Activated CD8-positive, alpha-beta T cell treated with anti-CD3 and anti-CD28 coated beads, Interleukin-2, amount 10 ng/mL, durations not matched to agents 7 days and 5 days (primary cell): ENCODE measurements around the gene TES. TPM values are rescaled to one million over a fixed set of nuclear protein-coding genes. Genes with fewer than 3 reads are reported as not detected.

Experiments used
- ATAC-seq: fragments of 150-1000 bp; cut with Tn5 transposase; one replicate; pipeline ENCODE4 v1.10.0; 2021; ENCODE audit warnings: moderate library complexity
- CTCF ChIA-PET: fragments of 350-600 bp; sonication (Branson Sonifier 250); formaldehyde crosslinking; loops from one replicate; lab custom pipeline; 2021; ENCODE audit warnings: antibody characterized with exemption; lab: Charles Lee
- POLR2A ChIA-PET: fragments of 350-600 bp; sonication (Branson Sonifier 250); formaldehyde crosslinking; loops from one replicate; lab custom pipeline; 2021; ENCODE audit warnings: antibody characterized with exemption; lab: Charles Lee
- DNase-seq: peaks from one replicate; pipeline ENCODE4 v3.0.0-alpha.2; 2020
- H3K27ac Mint-ChIP-seq: one replicate; pipeline ENCODE4 v1.8.0; 2021; ENCODE audit warnings: mild to moderate bottlenecking, mixed read lengths
- H3K27me3 Mint-ChIP-seq: one replicate; pipeline ENCODE4 v1.8.0; 2021; ENCODE audit warnings: low read depth, mixed read lengths
- H3K36me3 Mint-ChIP-seq: one replicate; pipeline ENCODE4 v1.8.0; 2021; ENCODE audit warnings: low read depth, mixed read lengths
- H3K4me1 Mint-ChIP-seq: one replicate; pipeline ENCODE4 v1.8.0; 2021; ENCODE audit warnings: low read depth, mixed read lengths
- H3K4me3 Mint-ChIP-seq: one replicate; pipeline ENCODE4 v1.8.0; 2021; ENCODE audit warnings: mild to moderate bottlenecking, mixed read lengths
- H3K9me3 Mint-ChIP-seq: one replicate; pipeline ENCODE4 v1.8.0; 2022; ENCODE audit warnings: mixed read lengths; ENCODE audit not compliant: insufficient read depth
- total RNA-seq, 2 experiments: library from RNA; stranded (reverse); gene quantifications; one replicate each; pipeline ENCODE4 v1.2.3, GENCODE V29; 2021

Gene TES
- total RNA-seq, 2 experiments from 2014 or later: 110 to 112 TPM

GRCh38 chr7:116265881-116266280, 55.5 kb downstream of the TES start:
- DNase-seq: no peak
- Mint-ChIP-seq H3K9me3 (no peaks in the 10 kb centered on the region), H3K4me3 (no peak overlapping the region), H3K36me3 (no peaks in the 10 kb centered on the region), H3K27ac (no peak overlapping the region), H3K4me1 (no peaks in the 10 kb centered on the region), H3K27me3 (peaks cover 29% of the 10 kb centered on the region)
- CTCF ChIA-PET: interaction anchor here (1.3 kb wide), 1 partner anchor 86 kb away, joined by 3 read pairs; no protein-coding TSS in a partner anchor
- POLR2A ChIA-PET: no interaction called here
- no peak for ATAC-seq

DNA sequence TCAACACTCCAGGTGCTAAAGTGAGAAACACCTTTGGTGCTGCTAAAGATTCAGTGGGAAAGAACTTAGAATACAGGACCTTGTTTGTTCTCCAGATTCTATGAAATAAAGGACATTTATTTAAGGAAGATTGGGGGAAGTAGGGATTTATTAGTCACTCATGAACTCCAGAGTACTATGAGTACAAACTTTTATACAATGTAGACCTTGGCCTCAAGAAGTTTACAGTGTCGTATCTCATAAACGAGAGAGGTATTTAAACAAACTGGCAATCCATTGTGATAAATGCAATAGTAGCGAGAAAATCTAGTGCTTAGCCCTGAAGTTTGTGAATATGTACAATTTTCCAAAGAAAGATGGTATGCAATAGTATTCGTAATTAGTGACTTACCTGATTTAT, 59.1 kb downstream of the TES start:
- peaks cover 34% of the 10 kb centered on the region for H3K27me3 Mint-ChIP-seq
- no peak overlapping the region for H3K4me3 Mint-ChIP-seq
- ChIA-PET CTCF (no interaction called here), POLR2A (no interaction called here)
- no peak overlapping the region for H3K27ac Mint-ChIP-seq
- DNase-seq (no peak), ATAC-seq (no peak)
- no peaks in the 10 kb centered on the region for H3K36me3 Mint-ChIP-seq
- H3K9me3 Mint-ChIP-seq: no peaks in the 10 kb centered on the region
- H3K4me1 Mint-ChIP-seq: no peaks in the 10 kb centered on the region

DNA sequence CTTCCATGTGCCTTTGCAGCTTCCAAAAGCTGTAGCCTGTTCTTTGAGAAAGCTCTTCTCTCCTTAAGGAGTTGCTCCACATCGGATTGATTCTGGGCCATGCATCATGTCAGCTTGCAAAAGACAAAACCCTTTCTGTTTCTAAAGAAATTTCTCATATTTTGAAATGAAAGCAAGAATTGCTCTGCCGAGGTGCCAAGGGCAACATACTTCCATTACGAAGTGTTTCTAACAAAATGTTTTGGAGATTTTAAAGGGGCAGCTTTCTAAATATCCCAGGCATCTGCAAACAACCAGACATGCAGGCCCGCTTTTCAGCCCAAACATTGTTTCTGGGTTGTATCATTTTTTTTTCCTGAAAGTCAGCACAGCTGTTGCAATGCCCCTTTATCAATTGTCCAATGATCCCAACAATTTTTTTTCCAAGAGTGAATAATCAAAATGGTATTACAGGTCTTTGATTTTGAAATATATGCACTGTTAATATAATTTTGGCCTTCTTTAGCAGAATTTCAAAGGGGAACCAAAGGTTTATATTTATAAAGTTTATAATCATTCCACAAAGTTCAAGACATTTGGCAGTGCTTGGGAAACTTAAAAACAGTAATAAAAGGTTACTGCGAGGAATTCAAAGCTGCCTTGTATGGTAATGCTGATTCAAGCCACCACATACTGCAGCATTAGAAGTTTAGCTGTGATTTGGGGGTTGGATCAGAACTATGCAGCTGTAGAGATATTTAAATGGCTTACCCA, 61.0 kb downstream of the TES start:
- no peaks in the 10 kb centered on the region for H3K9me3 Mint-ChIP-seq
- CTCF ChIA-PET: interaction anchor here (1.2 to 1.4 kb wide), 3 partner anchors 12 to 321 kb away, joined by 4 read pairs; no protein-coding TSS in a partner anchor
- no peak for ATAC-seq
- peaks cover 36% of the 10 kb centered on the region for H3K27me3 Mint-ChIP-seq
- no peaks in the 10 kb centered on the region for H3K4me1 Mint-ChIP-seq
- no peak overlapping the region for H3K27ac Mint-ChIP-seq
- no peak overlapping the region for H3K4me3 Mint-ChIP-seq
- DNase-seq: no peak
- POLR2A ChIA-PET: no interaction called here
- H3K36me3 Mint-ChIP-seq: no peaks in the 10 kb centered on the region

DNA sequence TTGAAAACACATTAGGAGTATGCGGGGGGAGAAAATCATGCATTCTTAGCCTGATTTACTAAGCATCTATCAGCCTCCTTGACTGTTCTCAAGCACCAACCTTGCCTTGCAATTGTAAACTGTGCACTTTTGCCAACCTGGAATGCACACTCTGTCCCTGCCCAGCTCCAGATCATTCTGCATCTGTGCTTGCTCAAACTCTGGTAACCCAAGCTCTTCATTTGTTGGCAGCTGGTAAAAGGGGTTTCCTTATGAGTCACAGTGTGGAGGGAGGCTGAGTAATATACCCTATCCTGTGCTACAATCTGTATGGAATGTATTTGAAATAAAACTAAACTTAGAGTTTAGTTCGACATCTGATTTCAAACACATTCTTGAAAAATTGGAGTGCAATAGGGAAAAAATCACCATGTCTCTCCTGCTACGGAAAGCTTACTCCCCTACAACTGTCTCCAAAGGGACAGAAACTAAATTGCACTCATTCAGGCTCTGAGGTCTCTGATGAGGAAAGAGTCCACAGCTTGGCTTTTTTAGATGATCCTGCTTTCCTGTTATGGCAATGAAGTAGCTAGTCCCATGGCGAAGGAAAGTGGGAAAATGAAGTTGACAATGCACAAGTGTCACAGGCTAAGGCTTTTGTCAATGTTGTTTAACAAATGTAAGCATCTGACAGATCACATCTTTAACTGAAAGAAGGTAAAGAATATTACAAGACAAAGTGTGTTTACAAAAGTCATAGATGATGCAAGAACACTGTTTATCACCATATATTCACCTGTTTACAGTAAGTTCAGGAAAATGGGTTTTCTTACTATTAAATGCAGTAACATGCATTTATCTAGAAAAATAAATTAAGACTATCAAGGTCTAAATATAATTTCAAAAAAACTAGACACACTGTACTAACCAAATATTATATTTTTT, 61.9 kb downstream of the TES start:
- H3K36me3 Mint-ChIP-seq: no peaks in the 10 kb centered on the region
- ATAC-seq (no peak), DNase-seq (no peak)
- H3K27me3 Mint-ChIP-seq: peaks cover 40% of the 10 kb centered on the region
- no peaks in the 10 kb centered on the region for H3K4me1 Mint-ChIP-seq
- CTCF ChIA-PET: interaction anchor here (0.7 to 1.4 kb wide), 3 partner anchors 13 to 318 kb away, joined by 3 to 4 read pairs (median 4); no protein-coding TSS in a partner anchor
- H3K4me3 Mint-ChIP-seq: no peak overlapping the region
- H3K9me3 Mint-ChIP-seq: no peaks in the 10 kb centered on the region
- POLR2A ChIA-PET: no interaction called here
- H3K27ac Mint-ChIP-seq: no peak overlapping the region

DNA sequence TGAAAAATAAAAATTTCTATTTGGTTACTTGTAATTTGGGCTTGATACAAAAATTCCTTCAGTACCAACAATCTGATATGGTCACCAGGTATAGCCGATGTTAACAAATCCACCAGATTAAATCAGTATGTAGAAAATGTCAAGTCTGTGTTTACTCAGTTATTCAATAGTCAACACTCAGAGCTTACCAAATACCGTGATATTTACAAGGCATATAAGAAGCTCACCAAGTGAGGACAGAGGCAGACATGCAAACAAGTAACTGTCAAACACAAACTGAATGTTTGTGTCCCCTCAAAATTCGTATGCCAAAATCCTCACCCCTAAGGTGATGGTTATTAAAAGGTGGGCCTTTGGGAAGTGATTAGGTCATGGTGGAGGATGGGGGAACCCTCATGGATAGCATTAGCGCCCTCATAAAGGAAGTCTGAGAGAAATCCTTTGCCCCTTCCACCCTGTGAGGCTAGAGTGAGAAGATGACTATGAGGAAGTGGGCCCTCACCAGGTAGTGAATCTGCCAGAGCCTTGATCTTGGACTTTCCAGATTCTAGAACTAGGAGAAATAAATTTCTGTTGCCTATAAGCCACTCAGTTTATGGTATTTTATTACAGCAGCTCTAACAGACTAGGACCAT, 63.1 kb downstream of the TES start:
- no peaks in the 10 kb centered on the region for H3K9me3 Mint-ChIP-seq
- H3K27ac Mint-ChIP-seq: no peak overlapping the region
- no peak overlapping the region for H3K4me3 Mint-ChIP-seq
- ATAC-seq (no peak), DNase-seq (no peak)
- no peaks in the 10 kb centered on the region for H3K36me3 Mint-ChIP-seq
- ChIA-PET CTCF (no interaction called here), POLR2A (no interaction called here)
- H3K4me1 Mint-ChIP-seq: no peaks in the 10 kb centered on the region
- H3K27me3 Mint-ChIP-seq: peaks cover 42% of the 10 kb centered on the region

- ChIA-PET CTCF (no interaction called here), POLR2A (no interaction called here)
- H3K4me1 Mint-ChIP-seq: no peaks in the 10 kb centered on the region
- no peak overlapping the region for H3K27ac Mint-ChIP-seq
- no peaks in the 10 kb centered on the region for H3K9me3 Mint-ChIP-seq
- H3K27me3 Mint-ChIP-seq: peaks cover 39% of the 10 kb centered on the region
- ATAC-seq (no peak), DNase-seq (no peak)
- H3K36me3 Mint-ChIP-seq: no peaks in the 10 kb centered on the region
- no peak overlapping the region for H3K4me3 Mint-ChIP-seq
Observed at GRCh38 chr7:116273918-116274301, 63.6 kb downstream of the TES start.

GRCh38 chr7:116277070-116277469, 66.7 kb downstream of the TES start:
- Mint-ChIP-seq H3K9me3 (no peaks in the 10 kb centered on the region), H3K4me1 (no peaks in the 10 kb centered on the region), H3K36me3 (no peaks in the 10 kb centered on the region), H3K4me3 (no peak overlapping the region), H3K27me3 (peaks cover 37% of the 10 kb centered on the region), H3K27ac (no peak overlapping the region)
- ChIA-PET POLR2A (no interaction called here), CTCF (no interaction called here)
- ATAC-seq (no peak), DNase-seq (no peak)

GRCh38 chr7:116279217-116279616, 68.9 kb downstream of the TES start:
- POLR2A ChIA-PET: no interaction called here
- no peaks in the 10 kb centered on the region for H3K36me3 Mint-ChIP-seq

GRCh38 chr7:116280803-116281202, 70.5 kb downstream of the TES start:
- Mint-ChIP-seq H3K27me3 (peaks cover 22% of the 10 kb centered on the region), H3K4me3 (no peak overlapping the region), H3K9me3 (no peaks in the 10 kb centered on the region), H3K36me3 (no peaks in the 10 kb centered on the region), H3K4me1 (no peaks in the 10 kb centered on the region), H3K27ac (no peak overlapping the region)
- ATAC-seq: no peak
- ChIA-PET POLR2A (no interaction called here), CTCF (no interaction called here)
- no peak for DNase-seq

More at GRCh38 chr7:116279217-116279616, 68.9 kb downstream of the TES start:
- no peaks in the 10 kb centered on the region for H3K4me1 Mint-ChIP-seq
- H3K9me3 Mint-ChIP-seq: no peaks in the 10 kb centered on the region
- CTCF ChIA-PET: no interaction called here
- DNase-seq (no peak), ATAC-seq (no peak)
- no peak overlapping the region for H3K4me3 Mint-ChIP-seq
- peaks cover 29% of the 10 kb centered on the region for H3K27me3 Mint-ChIP-seq
- no peak overlapping the region for H3K27ac Mint-ChIP-seq

- no peaks in the 10 kb centered on the region for H3K4me1 Mint-ChIP-seq
- DNase-seq (no peak), ATAC-seq (no peak)
- POLR2A ChIA-PET: no interaction called here
- CTCF ChIA-PET: no interaction called here
- H3K36me3 Mint-ChIP-seq: no peaks in the 10 kb centered on the region
- H3K27me3 Mint-ChIP-seq: peaks cover 6% of the 10 kb centered on the region
- no peak overlapping the region for H3K27ac Mint-ChIP-seq
- H3K9me3 Mint-ChIP-seq: no peaks in the 10 kb centered on the region
- no peak overlapping the region for H3K4me3 Mint-ChIP-seq
Observed at GRCh38 chr7:116283595-116284204, 73.4 kb downstream of the TES start.

GRCh38 chr7:116284390-116284789, 74.1 kb downstream of the TES start:
- H3K4me3 Mint-ChIP-seq: no peak overlapping the region
- peaks cover 6% of the 10 kb centered on the region for H3K27me3 Mint-ChIP-seq
- H3K36me3 Mint-ChIP-seq: no peaks in the 10 kb centered on the region
- ATAC-seq: no peak
- H3K9me3 Mint-ChIP-seq: no peaks in the 10 kb centered on the region
- no peak overlapping the region for H3K27ac Mint-ChIP-seq
- H3K4me1 Mint-ChIP-seq: no peaks in the 10 kb centered on the region
- CTCF ChIA-PET: no interaction called here
- no peak for DNase-seq
- POLR2A ChIA-PET: no interaction called here
